IMR-90 (cell line): ENCODE measurements around the gene MKNK2. TPM values are rescaled to one million over a fixed set of nuclear protein-coding genes. Genes with fewer than 3 reads are reported as not detected.

Source experiments
- ATAC-seq: fragments of 200-7000 bp; cut with Tn5 transposase; 2 replicates; pipeline ENCODE4 v1.9.1; 2020; ENCODE audit warnings: low read depth, mild to moderate bottlenecking, moderate library complexity
- BruUV-seq: library from RNA; stranded (reverse); fragments of 400-500 nt; replicated peaks from 2 replicates; lab custom pipeline; 2021; lab: Mats Ljungman, UMichigan
- CTCF ChIA-PET: fragments of 300-600 bp; formaldehyde crosslinking; extraction: SDS; loops from one replicate; lab custom pipeline; 2021; ENCODE audit warnings: antibody characterized with exemption; lab: Yijun Ruan, JAX
- POLR2A ChIA-PET: fragments of 300-600 bp; sonication (Branson Sonifier 250); formaldehyde crosslinking; loops from one replicate; lab custom pipeline; 2022; ENCODE audit warnings: antibody characterized with exemption; ENCODE audit not compliant: unreplicated experiment; lab: Charles Lee
- DNase-seq: peaks from one replicate; pipeline ENCODE4 v3.0.0; 2013
- H2AFZ ChIP-seq: replicated peaks from 2 replicates; pipeline ENCODE3; 2013; ENCODE audit warnings: low read length, mild to moderate bottlenecking; ENCODE audit not compliant: poor library complexity
- H2AK5ac ChIP-seq: 2 replicates; pipeline ENCODE4 v1.6.1; 2013; ENCODE audit warnings: low read depth, low read length, inconsistent platforms
- H2AK9ac ChIP-seq: replicated peaks from 2 replicates; pipeline ENCODE3; 2013; ENCODE audit warnings: mild to moderate bottlenecking, low read depth, low read length, moderate library complexity; ENCODE audit not compliant: poor library complexity
- H2BK120ac ChIP-seq: 2 replicates; pipeline ENCODE4 v1.6.1; 2013; ENCODE audit warnings: low read depth, low read length, inconsistent platforms
- H2BK15ac ChIP-seq: 3 replicates; pipeline ENCODE4 v1.6.1; 2013; ENCODE audit warnings: low read depth, low read length, inconsistent platforms
- H2BK20ac ChIP-seq: 2 replicates; pipeline ENCODE4 v1.6.1; 2013; ENCODE audit warnings: low read depth, mild to moderate bottlenecking, inconsistent platforms, low read length, moderate library complexity
- H2BK5ac ChIP-seq: 2 replicates; pipeline ENCODE4 v1.6.1; 2013; ENCODE audit warnings: mild to moderate bottlenecking, low read depth, low read length, inconsistent platforms; ENCODE audit not compliant: poor library complexity, severe bottlenecking
- H3K14ac ChIP-seq: replicated peaks from 2 replicates; pipeline ENCODE4 v1.6.1; 2013; ENCODE audit warnings: low read depth, low read length, inconsistent platforms
- H3K18ac ChIP-seq: 2 replicates; pipeline ENCODE4 v1.6.1; 2013; ENCODE audit warnings: low read depth, low read length, control low read depth
- H3K23ac ChIP-seq: 2 replicates; pipeline ENCODE4 v1.6.1; 2013; ENCODE audit warnings: low read depth, low read length, inconsistent platforms
- H3K27ac ChIP-seq: 2 replicates; pipeline ENCODE4 v1.5.1; 2013; ENCODE audit warnings: mild to moderate bottlenecking, control low read depth, low read length; ENCODE audit not compliant: insufficient read depth
- H3K27me3 ChIP-seq: 2 replicates; pipeline ENCODE4 v1.6.1; 2013; ENCODE audit warnings: low read length; ENCODE audit not compliant: control insufficient read depth, insufficient read depth
- H3K36me3 ChIP-seq: 2 replicates; pipeline ENCODE4 v1.6.1; 2013; ENCODE audit warnings: low read length, mixed read lengths; ENCODE audit not compliant: control insufficient read depth, insufficient read depth
- H3K4ac ChIP-seq: 2 replicates; pipeline ENCODE4 v1.6.1; 2013; ENCODE audit warnings: low read depth, low read length, inconsistent platforms
- H3K4me1 ChIP-seq: 2 replicates; pipeline ENCODE4 v1.6.1; 2013; ENCODE audit warnings: low read length, mixed read lengths; ENCODE audit not compliant: control insufficient read depth, insufficient read depth
- H3K4me2 ChIP-seq: 2 replicates; pipeline ENCODE4 v1.6.1; 2013; ENCODE audit warnings: low read depth, mild to moderate bottlenecking, control low read depth, low read length, moderate library complexity
- H3K4me3 ChIP-seq: 2 replicates; pipeline ENCODE4 v1.5.1; 2013; ENCODE audit warnings: low read depth, mild to moderate bottlenecking, control low read depth, low read length, moderate library complexity; ENCODE audit not compliant: insufficient read depth
- H3K56ac ChIP-seq: 2 replicates; pipeline ENCODE4 v1.6.1; 2013; ENCODE audit warnings: low read length, inconsistent platforms; ENCODE audit not compliant: insufficient read depth; ENCODE audit errors: extremely low read depth
- H3K79me1 ChIP-seq, 2 experiments: 2 replicates each; pipeline ENCODE4 v1.6.1; 2013; ENCODE audit warnings: low read length in 2 of 2, inconsistent platforms in 1 of 2, low read depth in 1 of 2
- H3K9ac ChIP-seq: 2 replicates; pipeline ENCODE4 v1.6.1; 2013; ENCODE audit warnings: low read depth, low read length, control low read depth
- H3K9me1 ChIP-seq: 2 replicates; pipeline ENCODE4 v1.6.1; 2013; ENCODE audit warnings: low read length, inconsistent platforms; ENCODE audit not compliant: insufficient read depth
- H3K9me3 ChIP-seq: 2 replicates; pipeline ENCODE4 v1.6.1; 2013; ENCODE audit warnings: low read length; ENCODE audit not compliant: control insufficient read depth, insufficient read depth
- H4K20me1 ChIP-seq: 2 replicates; pipeline ENCODE4 v1.6.1; 2013; ENCODE audit warnings: low read length, inconsistent platforms; ENCODE audit not compliant: insufficient read depth
- H4K5ac ChIP-seq: 2 replicates; pipeline ENCODE4 v1.6.1; 2013; ENCODE audit warnings: mild to moderate bottlenecking, low read depth, low read length, control low read depth
- H4K8ac ChIP-seq, 2 experiments: 2 replicates each; pipeline ENCODE4 v1.6.1; 2013; ENCODE audit warnings: low read depth in 2 of 2, low read length in 2 of 2, control low read depth in 1 of 2, inconsistent platforms in 1 of 2
- H4K91ac ChIP-seq: 2 replicates; pipeline ENCODE4 v1.6.1; 2013; ENCODE audit warnings: low read depth, low read length, inconsistent platforms; ENCODE audit not compliant: insufficient read depth
- BHLHE40 ChIP-seq: fragments of 150-350 bp; IDR thresholded peaks from 2 replicates; pipeline ENCODE4 v1.6.1; 2016; ENCODE audit warnings: mild to moderate bottlenecking, low read depth, low read length
- CEBPB ChIP-seq: IDR thresholded peaks from 2 replicates; pipeline ENCODE4 v1.6.1; 2012; ENCODE audit warnings: low read depth, low read length, improper control_type of control experiment
- RAD21 ChIP-seq: IDR thresholded peaks from 2 replicates; pipeline ENCODE4 v1.6.1; 2012; ENCODE audit warnings: low read length, improper control_type of control experiment
- SMC3 ChIP-seq: fragments of 150-350 bp; IDR thresholded peaks from 2 replicates; pipeline ENCODE4 v1.6.1; 2016; ENCODE audit warnings: low read depth, mild to moderate bottlenecking, antibody characterized with exemption, low read length, moderate library complexity
- WGBS, 2 experiments: methylation state at CpG; one replicate each; pipeline versions ENCODE4 v1.1.5 to v1.1.7; 2013; ENCODE audit warnings: missing lambda C conversion rate in 2 of 2; ENCODE audit not compliant: insufficient read length in 1 of 2; ENCODE audit errors: extremely low coverage in 2 of 2; 5-methylcytosine and 5-hydroxymethylcytosine counted together
- dilution Hi-C: fragments of 300-500 bp; cut with HindIII; formaldehyde crosslinking; loops from one replicate; pipeline ENCODE4 v1.14.3; 2018; ENCODE audit warnings: low sequenced_read_pairs; ENCODE audit not compliant: unreplicated experiment
- in situ Hi-C: fragments of 300-500 bp; cut with MboI; formaldehyde crosslinking; loops from 3 replicates; pipeline ENCODE4 v1.14.3; 2019; ENCODE audit warnings: low sequenced_read_pairs, inconsistent platforms, mixed read lengths
- intact Hi-C: fragments of 100-400 bp; cut with micrococcal nuclease; formaldehyde crosslinking; loops from 2 replicates; pipeline ENCODE4 v1.10.0; 2022
- polyA plus RNA-seq, 3 experiments: library from polyadenylated mRNA; depleted of rRNA; stranded (reverse); fragments of >200 nt; gene quantifications; 2 replicates each; pipeline ENCODE4 v1.2.3, GENCODE V29; 2012; ENCODE audit warnings: low replicate concordance in 1 of 3
- total RNA-seq: library from RNA; depleted of rRNA; stranded (reverse); fragments of >200 nt; gene quantifications from 2 replicates; pipeline ENCODE4 v1.2.3, GENCODE V29; 2012

MKNK2 gene
- total and polyA plus RNA-seq, 2 of the 4 experiments (the other 2 are of a cell fraction), result 21.9 to 31.8 TPM

GRCh38 chr19:1990230-1991017 lies 60.6 kb downstream of the MKNK2 start:
- no peak overlapping the region for H3K23ac ChIP-seq
- H3K9ac ChIP-seq, result no peak overlapping the region
- no TSS peak for BruUV-seq
- H3K14ac ChIP-seq, result no peak overlapping the region
- ATAC-seq (no peak), DNase-seq (no peak)
- no peaks in the 10 kb centered on the region for H3K9me3 ChIP-seq
- no peak overlapping the region for H3K4me3 ChIP-seq
- H3K27ac ChIP-seq, result no peak overlapping the region
- no peak overlapping the region for H2AK9ac ChIP-seq
- H2AK5ac ChIP-seq, result no peak overlapping the region
- no peak overlapping the region for H2BK5ac ChIP-seq
- H4K91ac ChIP-seq, result no peak overlapping the region
- peaks cover 55% of the 10 kb centered on the region for H3K36me3 ChIP-seq
- H3K56ac ChIP-seq, result no peak overlapping the region
- H4K20me1 ChIP-seq, result peaks cover 5% of the 10 kb centered on the region; the same call in 1 of the 2 replicates
- H2BK120ac ChIP-seq, result no peak overlapping the region
- no peak overlapping the region for H3K18ac ChIP-seq
- H2BK20ac ChIP-seq, result no peak overlapping the region
- 97% methylated on average over 22 of the region's 34 CpGs; no CpG with 5 or more reads in 1 of the 2 experiments for WGBS, 2 experiments
- H2BK15ac ChIP-seq, result no peak overlapping the region
- in situ Hi-C loops (no loop called here), dilution Hi-C loops (no loop called here), intact Hi-C loops (no loop called here)
- no peaks in the 10 kb centered on the region for H3K27me3 ChIP-seq
- 0 out of 4 replicates have a peak, but pooled peaks cover 0 to 5% of the 10 kb centered on the region in 2 experiments for H3K79me1 ChIP-seq
- ChIA-PET POLR2A (no interaction called here), CTCF (interaction anchor here (0.6 kb wide), 1 partner anchor 30 kb away, joined by 3 read pairs; no protein-coding TSS in a partner anchor)
- no peak overlapping the region for H3K4me2 ChIP-seq
- TF ChIP-seq CEBPB (no peak), BHLHE40 (no peak), RAD21 (no peak), SMC3 (no peak)
- H3K4me1 ChIP-seq, result no peaks in the 10 kb centered on the region
- no peak overlapping the region for H4K8ac ChIP-seq
- H3K4ac ChIP-seq, result no peak overlapping the region
- H2AFZ ChIP-seq, result no peak overlapping the region
- no peaks in the 10 kb centered on the region for H3K9me1 ChIP-seq
- no peak overlapping the region for H4K5ac ChIP-seq
